ENCODE results near the gene AFP. TPM values are rescaled to one million over a fixed set of nuclear protein-coding genes. Genes with fewer than 3 reads are reported as not detected.

The AFP gene
- total and polyA plus RNA-seq, 2 of the 13 experiments (the other 11 are each of a cell fraction or from before 2014, with no cell fraction given) = 9,434 to 13,105 TPM

DNA sequence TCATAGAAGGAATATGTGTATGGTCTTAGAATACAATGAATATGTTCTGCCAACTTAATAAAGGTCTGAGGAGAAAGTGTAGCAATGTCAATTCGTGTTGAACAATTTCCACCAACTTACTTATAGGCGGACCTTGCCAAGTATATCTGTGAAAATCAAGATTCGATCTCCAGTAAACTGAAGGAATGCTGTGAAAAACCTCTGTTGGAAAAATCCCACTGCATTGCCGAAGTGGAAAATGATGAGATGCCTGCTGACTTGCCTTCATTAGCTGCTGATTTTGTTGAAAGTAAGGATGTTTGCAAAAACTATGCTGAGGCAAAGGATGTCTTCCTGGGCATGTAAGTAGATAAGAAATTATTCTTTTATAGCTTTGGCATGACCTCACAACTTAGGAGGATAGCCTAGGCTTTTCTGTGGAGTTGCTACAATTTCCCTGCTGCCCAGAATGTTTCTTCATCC lies 22.7 kb upstream of the AFP start:
- Histone ChIP-seq H3K36me3 (replicated peaks in 1 of 2; ENCODE audit: control insufficient read depth in 1 of 2, insufficient read depth in 2 of 2, low read length in 2 of 2) (peaks cover 8 to 50% of the 10 kb centered on the region in 2 experiments), H4K20me1 (ENCODE audit: insufficient read depth, low read length) (peaks cover 10% of the 10 kb centered on the region), H2AFZ (ENCODE audit: low read length) (no peak overlapping the region), H3K27ac (ENCODE audit: extremely low read length, insufficient read depth, low read length) (peak overlapping the region; percentile 89), H3K79me2 (ENCODE audit: insufficient read depth, low read length) (peaks cover 72% of the 10 kb centered on the region), H3K4me1 (ENCODE audit: insufficient read depth, low read length) (peaks cover 86% of the 10 kb centered on the region), H3K9ac (ENCODE audit: insufficient read depth, low read depth, low read length) (peak overlapping the region; percentile 42), H3K4me3 (replicated peaks in 1 of 3; ENCODE audit: insufficient read depth in 1 of 3, low read depth in 2 of 3, low read length in 3 of 3) (peak overlapping the region; percentile 25 to 71 (median 31)), H3K27me3 (ENCODE audit: control insufficient read depth in 1 of 2, insufficient read depth in 2 of 2, low read length in 2 of 2) (no peaks in the 10 kb centered on the region), H3K9me3 (ENCODE audit: low read length) (no peaks in the 10 kb centered on the region), H3K4me2 (ENCODE audit: low read depth, low read length) (peak overlapping the region; percentile 77)
- in situ Hi-C loops (cut with HindIII; ENCODE audit: extremely low pct_ligation_motif_present, low pct_unique_long_range_greater_than_20kb) = no loop called here
- WGBS (ENCODE audit: low lambda C conversion rate) = 34% methylated on average over 4 of the region's 4 CpGs
- POLR2A ChIA-PET = interaction anchor here (2.9 kb wide), 1 partner anchor 18 kb away, joined by 15 read pairs; no protein-coding TSS in a partner anchor
- no peak for FAIRE-seq
- no peak for ATAC-seq
- DNase-seq (ENCODE audit: low spot score) = no peak
- BruUV-seq (replicated peaks) = no TSS peak
- intact Hi-C loops (cut with micrococcal nuclease; ENCODE audit: unreplicated experiment) = no loop called here
- CTCF ChIA-PET (ENCODE audit: low intra/inter-chr PET ratio, low total read pairs) = no interaction called here
- TF ChIP-seq BHLHE40 (IDR thresholded peaks at IDR 0.05; ENCODE audit: low read length) = no peak
- peak; percentile 63; the same call in 1 of the 2 replicates for TF ChIP-seq ZNF670 (CRISPR knock-in tag; IDR thresholded peaks at IDR 0.05; ENCODE audit: borderline replicate concordance)
- peak; percentile 97 for TF ChIP-seq SSRP1 (CRISPR knock-in tag; IDR thresholded peaks at IDR 0.05)
- TF ChIP-seq, protein P1, sequence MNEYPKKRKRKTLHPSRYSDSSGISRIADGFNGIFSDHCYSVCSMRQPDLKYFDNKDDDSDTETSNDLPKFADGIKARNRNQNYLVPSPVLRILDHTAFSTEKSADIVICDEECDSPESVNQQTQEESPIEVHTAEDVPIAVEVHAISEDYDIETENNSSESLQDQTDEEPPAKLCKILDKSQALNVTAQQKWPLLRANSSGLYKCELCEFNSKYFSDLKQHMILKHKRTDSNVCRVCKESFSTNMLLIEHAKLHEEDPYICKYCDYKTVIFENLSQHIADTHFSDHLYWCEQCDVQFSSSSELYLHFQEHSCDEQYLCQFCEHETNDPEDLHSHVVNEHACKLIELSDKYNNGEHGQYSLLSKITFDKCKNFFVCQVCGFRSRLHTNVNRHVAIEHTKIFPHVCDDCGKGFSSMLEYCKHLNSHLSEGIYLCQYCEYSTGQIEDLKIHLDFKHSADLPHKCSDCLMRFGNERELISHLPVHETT (CRISPR knock-in tag; conservative IDR thresholded peaks at IDR 0.05) = no peak
- TF ChIP-seq, protein P2, sequence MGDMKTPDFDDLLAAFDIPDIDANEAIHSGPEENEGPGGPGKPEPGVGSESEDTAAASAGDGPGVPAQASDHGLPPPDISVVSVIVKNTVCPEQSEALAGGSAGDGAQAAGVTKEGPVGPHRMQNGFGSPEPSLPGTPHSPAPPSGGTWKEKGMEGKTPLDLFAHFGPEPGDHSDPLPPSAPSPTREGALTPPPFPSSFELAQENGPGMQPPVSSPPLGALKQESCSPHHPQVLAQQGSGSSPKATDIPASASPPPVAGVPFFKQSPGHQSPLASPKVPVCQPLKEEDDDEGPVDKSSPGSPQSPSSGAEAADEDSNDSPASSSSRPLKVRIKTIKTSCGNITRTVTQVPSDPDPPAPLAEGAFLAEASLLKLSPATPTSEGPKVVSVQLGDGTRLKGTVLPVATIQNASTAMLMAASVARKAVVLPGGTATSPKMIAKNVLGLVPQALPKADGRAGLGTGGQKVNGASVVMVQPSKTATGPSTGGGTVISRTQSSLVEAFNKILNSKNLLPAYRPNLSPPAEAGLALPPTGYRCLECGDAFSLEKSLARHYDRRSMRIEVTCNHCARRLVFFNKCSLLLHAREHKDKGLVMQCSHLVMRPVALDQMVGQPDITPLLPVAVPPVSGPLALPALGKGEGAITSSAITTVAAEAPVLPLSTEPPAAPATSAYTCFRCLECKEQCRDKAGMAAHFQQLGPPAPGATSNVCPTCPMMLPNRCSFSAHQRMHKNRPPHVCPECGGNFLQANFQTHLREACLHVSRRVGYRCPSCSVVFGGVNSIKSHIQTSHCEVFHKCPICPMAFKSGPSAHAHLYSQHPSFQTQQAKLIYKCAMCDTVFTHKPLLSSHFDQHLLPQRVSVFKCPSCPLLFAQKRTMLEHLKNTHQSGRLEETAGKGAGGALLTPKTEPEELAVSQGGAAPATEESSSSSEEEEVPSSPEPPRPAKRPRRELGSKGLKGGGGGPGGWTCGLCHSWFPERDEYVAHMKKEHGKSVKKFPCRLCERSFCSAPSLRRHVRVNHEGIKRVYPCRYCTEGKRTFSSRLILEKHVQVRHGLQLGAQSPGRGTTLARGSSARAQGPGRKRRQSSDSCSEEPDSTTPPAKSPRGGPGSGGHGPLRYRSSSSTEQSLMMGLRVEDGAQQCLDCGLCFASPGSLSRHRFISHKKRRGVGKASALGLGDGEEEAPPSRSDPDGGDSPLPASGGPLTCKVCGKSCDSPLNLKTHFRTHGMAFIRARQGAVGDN (CRISPR knock-in tag; IDR thresholded peaks at IDR 0.05) = no peak
- TF ChIP-seq, protein P3, sequence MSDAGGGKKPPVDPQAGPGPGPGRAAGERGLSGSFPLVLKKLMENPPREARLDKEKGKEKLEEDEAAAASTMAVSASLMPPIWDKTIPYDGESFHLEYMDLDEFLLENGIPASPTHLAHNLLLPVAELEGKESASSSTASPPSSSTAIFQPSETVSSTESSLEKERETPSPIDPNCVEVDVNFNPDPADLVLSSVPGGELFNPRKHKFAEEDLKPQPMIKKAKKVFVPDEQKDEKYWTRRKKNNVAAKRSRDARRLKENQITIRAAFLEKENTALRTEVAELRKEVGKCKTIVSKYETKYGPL (CRISPR knock-in tag; IDR thresholded peaks at IDR 0.05) = 0 out of 2 replicates have a peak, but pooled peaks have one; percentile 59
- TF ChIP-seq, protein P4, sequence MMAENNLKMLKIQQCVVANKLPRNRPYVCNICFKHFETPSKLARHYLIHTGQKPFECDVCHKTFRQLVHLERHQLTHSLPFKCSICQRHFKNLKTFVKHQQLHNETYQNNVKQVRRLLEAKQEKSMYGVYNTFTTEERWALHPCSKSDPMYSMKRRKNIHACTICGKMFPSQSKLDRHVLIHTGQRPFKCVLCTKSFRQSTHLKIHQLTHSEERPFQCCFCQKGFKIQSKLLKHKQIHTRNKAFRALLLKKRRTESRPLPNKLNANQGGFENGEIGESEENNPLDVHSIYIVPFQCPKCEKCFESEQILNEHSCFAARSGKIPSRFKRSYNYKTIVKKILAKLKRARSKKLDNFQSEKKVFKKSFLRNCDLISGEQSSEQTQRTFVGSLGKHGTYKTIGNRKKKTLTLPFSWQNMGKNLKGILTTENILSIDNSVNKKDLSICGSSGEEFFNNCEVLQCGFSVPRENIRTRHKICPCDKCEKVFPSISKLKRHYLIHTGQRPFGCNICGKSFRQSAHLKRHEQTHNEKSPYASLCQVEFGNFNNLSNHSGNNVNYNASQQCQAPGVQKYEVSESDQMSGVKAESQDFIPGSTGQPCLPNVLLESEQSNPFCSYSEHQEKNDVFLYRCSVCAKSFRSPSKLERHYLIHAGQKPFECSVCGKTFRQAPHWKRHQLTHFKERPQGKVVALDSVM (CRISPR knock-in tag; IDR thresholded peaks at IDR 0.05) = no peak
- no peak for TF ChIP-seq ZNF234 (CRISPR knock-in tag; conservative IDR thresholded peaks at IDR 0.05)
- no peak for TF ChIP-seq GATA4 (IDR thresholded peaks at IDR 0.05; ENCODE audit: borderline replicate concordance, low read depth)
- TF ChIP-seq, protein P5, sequence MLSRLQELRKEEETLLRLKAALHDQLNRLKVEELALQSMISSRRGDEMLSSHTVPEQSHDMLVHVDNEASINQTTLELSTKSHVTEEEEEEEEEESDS (CRISPR knock-in tag; IDR thresholded peaks at IDR 0.05; ENCODE audit: borderline replicate concordance) = no peak
- peak; percentile 33; the same call in 1 of the 2 replicates for TF ChIP-seq MTF1 (CRISPR knock-in tag; IDR thresholded peaks at IDR 0.05)
- TF ChIP-seq MLLT10 (CRISPR knock-in tag; IDR thresholded peaks at IDR 0.05) = peak; percentile 93; the same call in 1 of the 2 replicates
- no peak for TF ChIP-seq MAZ (IDR thresholded peaks at IDR 0.05; ENCODE audit: borderline replicate concordance, low read depth, low read length)
- TF ChIP-seq MAZ (CRISPR knock-in tag; IDR thresholded peaks at IDR 0.05; ENCODE audit: low read depth) = no peak
- TF ChIP-seq JUNB (CRISPR knock-in tag; IDR thresholded peaks at IDR 0.05; ENCODE audit: borderline replicate concordance) = no peak
- no peak for TF ChIP-seq NR2F2 (IDR thresholded peaks at IDR 0.05; ENCODE audit: borderline replicate concordance, low read depth)
